Heart left ventricle (tissue), 13 donors: ENCODE results near the gene CLDN7.

Source experiments
- CTCF ChIP-seq, 12 donors: fragments of 200-600 bp; sonication (generic) in 4 of 12; IDR thresholded peaks; one replicate each; pipeline versions ENCODE4 v1.5.0 to v1.8.0; 2018 to 2022; ENCODE audit warnings: antibody characterized with exemption in 12 of 12, mild to moderate bottlenecking in 5 of 12
- POLR2A ChIP-seq, 2 donors: fragments of 450-650 bp; IDR thresholded peaks; one replicate each; pipeline ENCODE4 v1.6.1; 2017; ENCODE audit warnings: antibody characterized with exemption in 2 of 2, mild to moderate bottlenecking in 2 of 2, moderate library complexity in 2 of 2
- donor health status: ischemic (EF 13 %, LVEDD 7.1; RV severe dilation, severe dysfunction).
- donor health status: DM: no; HTN: yes; CAD: no.
- donor health status: DM: no; HTN: no; CAD: no.
- donor health status: ischemic (EF 25% LVEDD 6.9; RV normal size, moderate dysfunction).
- donor health status: ischemic (EF 25% LVEDD 5.7; RV mildly dilated, moderate dysfunction).
- donor health status: ischemic (EF 35%, LVEDD 5.7; RV mildly dilated, moderate dysfunction).
- donor health status: nonischemic (EF 11% LVEDD 7.7; RV severe dilation, severe dysfunction).
- donor health status: DM: yes; HTN: yes; CAD: no.
- donor health status: PGD.
- donor health status: ischemic (EF 29% LVEDD 5.4; RV normal size, mild dysfunction).
- donor health status: nonischemic (EF 23%, LVEDD 6.1; RV moderate dilation, normal function).

- TF ChIP-seq CTCF (IDR thresholded peaks at IDR 0.05) (no peak), POLR2A (IDR thresholded peaks at IDR 0.05) (no peak)
Observed at GRCh38 chr17:7295230-7296180, 33.2 kb upstream of the CLDN7 start.
